Measurements from ENCODE around the gene CRYBB1.

GRCh38 chr22:26558248-26558895 is 59.5 kb downstream of the CRYBB1 start:
- TF ChIP-seq POLR2A (IDR thresholded peaks at IDR 0.05; ENCODE audit: low read depth, low read length) (no peak), MYC (IDR thresholded peaks at IDR 0.05; ENCODE audit: low read depth, low read length) (no peak), MAX (IDR thresholded peaks at IDR 0.05; ENCODE audit: insufficient read depth, insufficient read length) (no peak)
- TF ChIP-seq, protein P1, sequence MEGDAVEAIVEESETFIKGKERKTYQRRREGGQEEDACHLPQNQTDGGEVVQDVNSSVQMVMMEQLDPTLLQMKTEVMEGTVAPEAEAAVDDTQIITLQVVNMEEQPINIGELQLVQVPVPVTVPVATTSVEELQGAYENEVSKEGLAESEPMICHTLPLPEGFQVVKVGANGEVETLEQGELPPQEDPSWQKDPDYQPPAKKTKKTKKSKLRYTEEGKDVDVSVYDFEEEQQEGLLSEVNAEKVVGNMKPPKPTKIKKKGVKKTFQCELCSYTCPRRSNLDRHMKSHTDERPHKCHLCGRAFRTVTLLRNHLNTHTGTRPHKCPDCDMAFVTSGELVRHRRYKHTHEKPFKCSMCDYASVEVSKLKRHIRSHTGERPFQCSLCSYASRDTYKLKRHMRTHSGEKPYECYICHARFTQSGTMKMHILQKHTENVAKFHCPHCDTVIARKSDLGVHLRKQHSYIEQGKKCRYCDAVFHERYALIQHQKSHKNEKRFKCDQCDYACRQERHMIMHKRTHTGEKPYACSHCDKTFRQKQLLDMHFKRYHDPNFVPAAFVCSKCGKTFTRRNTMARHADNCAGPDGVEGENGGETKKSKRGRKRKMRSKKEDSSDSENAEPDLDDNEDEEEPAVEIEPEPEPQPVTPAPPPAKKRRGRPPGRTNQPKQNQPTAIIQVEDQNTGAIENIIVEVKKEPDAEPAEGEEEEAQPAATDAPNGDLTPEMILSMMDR (IDR thresholded peaks at IDR 0.05; ENCODE audit: extremely low read depth in 1 of 2, insufficient read depth in 1 of 2, low read depth in 1 of 2, low read length in 2 of 2), result no peak

Measured in endothelial cell of umbilical vein (primary cell).